Stomach (tissue), 9 donors: Measurements from ENCODE around the gene ETFA. TPM values are rescaled to one million over a fixed set of nuclear protein-coding genes. Genes with fewer than 3 reads are reported as not detected.
A peak's percentile ranks its signal among the peaks of the same experiment; 100 is the strongest.
"Not testable (repeated sequence)": the region's sequence is repeated elsewhere in the genome, so short reads cannot be mapped to it uniquely, and the experiment has no call there.

ENCODE experiments used
- DNase-seq, 2 donors: peaks; one replicate each; pipeline versions ENCODE4 v3.0.0 to v3.0.0-alpha.2; 2013 to 2019
- H3K27ac ChIP-seq, 5 donors: fragments of 200-600 bp in 4 of 5; sonication (generic) in 4 of 5; one replicate each; pipeline ENCODE4 v1.5.1; 2013 to 2019; ENCODE audit warnings: mild to moderate bottlenecking in 1 of 5, moderate library complexity in 1 of 5
- H3K27me3 ChIP-seq, 3 donors: fragments of 200-600 bp; sonication (generic); one replicate each; pipeline ENCODE4 v1.5.1; 2017 to 2019; ENCODE audit warnings: mixed run types in 1 of 3
- H3K36me3 ChIP-seq, 4 donors: fragments of 200-600 bp; sonication (generic); 1 replicate in 3 of 4; 2 replicates in 1 of 4; pipeline ENCODE4 v1.5.1; 2016 to 2019
- H3K4me1 ChIP-seq, 4 donors: fragments of 200-600 bp; sonication (generic); one replicate each; pipeline ENCODE4 v1.5.1; 2016 to 2019
- H3K4me3 ChIP-seq, 4 donors: fragments of 200-600 bp; sonication (generic) in 3 of 4; one replicate each; pipeline ENCODE4 v1.5.1; 2016 to 2019; ENCODE audit warnings: mild to moderate bottlenecking in 1 of 4
- H3K9me3 ChIP-seq, 4 donors: fragments of 200-600 bp; sonication (generic); one replicate each; pipeline ENCODE4 v1.5.1; 2016 to 2019
- EP300 ChIP-seq: sonication (generic); formaldehyde crosslinking; IDR thresholded peaks from one replicate; pipeline ENCODE4 v1.6.1; 2017; ENCODE audit warnings: antibody characterized with exemption
- POLR2A ChIP-seq, 4 donors: fragments of 450-650 bp; IDR thresholded peaks; one replicate each; pipeline ENCODE4 v1.6.1; 2016; ENCODE audit warnings: antibody characterized with exemption in 4 of 4, control low read depth in 2 of 4, mild to moderate bottlenecking in 1 of 4, moderate library complexity in 1 of 4
- POLR2AphosphoS5 ChIP-seq, 3 donors: sonication (generic); formaldehyde crosslinking; IDR thresholded peaks; one replicate each; pipeline ENCODE4 v1.6.1; 2016; ENCODE audit warnings: antibody characterized with exemption in 3 of 3
- WGBS, 5 donors: extraction: QIAGEN DNeasy Blood & Tissue Kit in 3 of 5; methylation state at CpG; one replicate each; pipeline versions ENCODE4 v1.1.5 to v1.1.7; 2013 to 2018; 5-methylcytosine and 5-hydroxymethylcytosine counted together
- intact Hi-C: fragments of 100-400 bp; cut with DNase I; formaldehyde crosslinking; loops from one replicate; pipeline ENCODE4 v1.15.1; 2023; ENCODE audit warnings: low total_unique reads
- polyA plus RNA-seq, 3 donors: library from polyadenylated mRNA; stranded (reverse); fragments of 200-250 nt; gene quantifications; one replicate each; pipeline ENCODE4 v1.2.3, GENCODE V29; 2013
- total RNA-seq, 5 donors: library from RNA; depleted of rRNA; stranded (reverse); fragments of >200 nt; gene quantifications; one replicate each; pipeline versions ENCODE4 v1.1.0 to v1.2.3, GENCODE V29; 2014 to 2016
- TF ChIP-seq, protein P1 (sequence below), 7 experiments: fragments of 450-650 bp in 4 of 7; fragments of 200-600 bp in 3 of 7; sonication (generic) in 3 of 7; IDR thresholded peaks; one replicate each; pipeline ENCODE4 v1.5.1; 2016 to 2019; ENCODE audit warnings: antibody characterized with exemption in 7 of 7, control low read depth in 2 of 7, mild to moderate bottlenecking in 1 of 7
- donor health status: healthy with polysubstance abuse.
- donor health status: Bipolar disorder and iron deficiency.
- donor health status: healthy.

Gene ETFA
- total and polyA plus RNA-seq, 8 donors: 68.2 to 304 (median 109) TPM

GRCh38 chr15:76296849-76297248 is 14.4 kb downstream of the ETFA start:
- TF ChIP-seq POLR2AphosphoS5 (IDR thresholded peaks at IDR 0.05) (no peak), POLR2A (IDR thresholded peaks at IDR 0.05) (no peak), EP300 (no peak)
- TF ChIP-seq, protein P1, sequence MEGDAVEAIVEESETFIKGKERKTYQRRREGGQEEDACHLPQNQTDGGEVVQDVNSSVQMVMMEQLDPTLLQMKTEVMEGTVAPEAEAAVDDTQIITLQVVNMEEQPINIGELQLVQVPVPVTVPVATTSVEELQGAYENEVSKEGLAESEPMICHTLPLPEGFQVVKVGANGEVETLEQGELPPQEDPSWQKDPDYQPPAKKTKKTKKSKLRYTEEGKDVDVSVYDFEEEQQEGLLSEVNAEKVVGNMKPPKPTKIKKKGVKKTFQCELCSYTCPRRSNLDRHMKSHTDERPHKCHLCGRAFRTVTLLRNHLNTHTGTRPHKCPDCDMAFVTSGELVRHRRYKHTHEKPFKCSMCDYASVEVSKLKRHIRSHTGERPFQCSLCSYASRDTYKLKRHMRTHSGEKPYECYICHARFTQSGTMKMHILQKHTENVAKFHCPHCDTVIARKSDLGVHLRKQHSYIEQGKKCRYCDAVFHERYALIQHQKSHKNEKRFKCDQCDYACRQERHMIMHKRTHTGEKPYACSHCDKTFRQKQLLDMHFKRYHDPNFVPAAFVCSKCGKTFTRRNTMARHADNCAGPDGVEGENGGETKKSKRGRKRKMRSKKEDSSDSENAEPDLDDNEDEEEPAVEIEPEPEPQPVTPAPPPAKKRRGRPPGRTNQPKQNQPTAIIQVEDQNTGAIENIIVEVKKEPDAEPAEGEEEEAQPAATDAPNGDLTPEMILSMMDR (IDR thresholded peaks at IDR 0.05): no peak
- 93 to 100% (median 96%) methylated on average over 1 of the region's 1 CpG for WGBS, 5 donors
- Histone ChIP-seq H3K27ac (no peak overlapping the region), H3K4me1 (peaks cover 0 to 44% (median 15%) of the 10 kb centered on the region in 4 donors), H3K4me3 (no peak overlapping the region), H3K9me3 (no peaks in the 10 kb centered on the region), H3K36me3 (peaks cover 0 to 5% (median under 1%) of the 10 kb centered on the region in 4 donors), H3K27me3 (no peaks in the 10 kb centered on the region)
- intact Hi-C loops: no loop called here
- DNase-seq: no peak

GRCh38 chr15:76294463-76294862 is 16.8 kb downstream of the ETFA start:
- intact Hi-C loops, H3K4me3 ChIP-seq, H3K27me3 ChIP-seq, DNase-seq, H3K9me3 ChIP-seq, H3K27ac ChIP-seq: not testable (repeated sequence)
- WGBS, 5 donors: 88 to 100% (median 95%) methylated on average over 1 of the region's 1 CpG
- Histone ChIP-seq H3K36me3 (peaks cover 0 to 18% (median 10%) of the 10 kb centered on the region in 4 donors), H3K4me1 (peaks cover 0 to 25% (median 6%) of the 10 kb centered on the region in 4 donors)

DNA sequence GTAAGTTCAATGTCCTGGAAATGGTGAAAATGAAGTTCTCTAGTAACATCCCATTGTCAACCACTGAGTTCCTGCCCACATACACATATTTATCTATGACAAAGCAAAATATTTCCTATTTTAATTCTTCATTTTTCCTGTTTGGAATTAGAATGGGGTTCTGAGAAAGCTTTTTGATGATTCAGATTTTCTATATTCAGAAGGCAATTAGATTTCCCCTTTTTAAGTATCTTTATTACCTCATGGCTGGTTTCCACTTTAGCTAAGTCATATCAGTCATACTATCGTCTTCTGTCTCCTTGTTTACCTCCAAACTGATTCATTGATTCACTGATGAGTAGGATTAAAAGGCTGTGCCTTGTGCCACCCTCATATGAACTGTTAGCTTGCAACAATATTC is 17.9 kb downstream of the ETFA start:
- Histone ChIP-seq H3K27me3 (no peaks in the 10 kb centered on the region), H3K27ac (no peak overlapping the region), H3K36me3 (peaks cover 0 to 25% (median 14%) of the 10 kb centered on the region in 4 donors), H3K4me3 (no peak overlapping the region), H3K4me1 (peaks cover 0 to 14% (median 5%) of the 10 kb centered on the region in 4 donors), H3K9me3 (no peaks in the 10 kb centered on the region)
- no peak for TF ChIP-seq EP300
- no peak for DNase-seq
- intact Hi-C loops: no loop called here
- WGBS, 5 donors: 24 to 38% (median 32%) methylated on average over 1 of the region's 1 CpG

DNA sequence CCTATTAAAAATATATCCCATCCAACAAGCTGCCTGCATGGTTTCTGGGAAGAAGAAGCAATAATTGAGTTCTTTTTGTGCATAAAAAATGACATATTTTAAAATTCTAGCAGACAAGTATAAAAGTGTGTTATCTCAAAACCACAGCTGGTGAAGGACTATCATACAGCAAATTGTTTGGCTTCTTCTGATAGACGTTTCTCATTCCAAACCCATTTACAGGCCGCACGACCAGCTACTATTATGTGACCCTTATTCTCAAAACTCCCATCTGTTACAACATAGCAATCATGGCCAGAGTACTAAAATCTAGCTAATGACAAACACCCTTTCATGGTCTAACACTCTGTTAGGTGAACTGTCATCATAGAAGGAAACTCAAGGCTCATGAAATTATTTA is 21.7 kb downstream of the ETFA start:
- Histone ChIP-seq H3K9me3 (no peaks in the 10 kb centered on the region), H3K4me1 (peaks cover 0 to 9% (median 2%) of the 10 kb centered on the region in 4 donors), H3K27ac (no peak overlapping the region), H3K27me3 (no peaks in the 10 kb centered on the region), H3K4me3 (no peak overlapping the region), H3K36me3 (peaks cover 3 to 61% (median 46%) of the 10 kb centered on the region in 4 donors)
- TF ChIP-seq, protein P1 (IDR thresholded peaks at IDR 0.05): no peak
- TF ChIP-seq POLR2A (IDR thresholded peaks at IDR 0.05) (no peak), EP300 (no peak), POLR2AphosphoS5 (IDR thresholded peaks at IDR 0.05) (no peak)
- 55 to 62% (median 58%) methylated on average over 3 of the region's 3 CpGs for WGBS, 5 donors
- DNase-seq: no peak
- intact Hi-C loops: no loop called here

DNA sequence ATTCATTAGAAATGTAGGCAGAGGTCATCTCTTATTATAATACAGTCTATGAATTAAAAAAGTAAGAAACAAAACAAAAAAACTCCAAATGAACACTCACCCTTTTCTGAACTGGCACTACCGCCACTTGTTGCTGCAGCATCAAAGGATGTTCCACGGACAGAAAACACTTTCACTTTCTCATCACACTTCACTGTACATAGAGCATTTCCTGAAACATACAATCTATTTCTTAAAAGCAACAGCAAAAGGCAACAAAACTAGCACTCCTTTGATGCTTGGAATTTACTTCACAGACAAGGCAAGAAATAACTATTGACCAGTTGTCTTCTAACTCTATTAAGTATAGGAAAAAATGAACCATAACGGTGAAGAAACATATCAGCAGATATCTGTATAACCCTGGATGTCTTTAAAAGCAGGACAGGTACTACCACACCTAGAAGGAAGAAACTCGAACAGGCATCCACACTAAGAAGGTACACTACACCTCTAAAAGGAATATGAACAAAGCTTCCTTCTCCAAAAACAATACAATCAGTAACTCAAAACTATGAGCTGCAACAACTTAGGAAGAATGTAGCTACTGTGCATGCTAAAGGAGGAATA is 24.9 kb downstream of the ETFA start:
- peak in 1 of 2 donors; percentile 43 for DNase-seq
- intact Hi-C loops: no loop called here
- TF ChIP-seq, protein P1 (IDR thresholded peaks at IDR 0.05): no peak
- TF ChIP-seq POLR2AphosphoS5 (IDR thresholded peaks at IDR 0.05) (no peak), POLR2A (IDR thresholded peaks at IDR 0.05) (no peak), EP300 (no peak)
- no peaks in the 10 kb centered on the region for H3K4me1 ChIP-seq
- no peaks in the 10 kb centered on the region for H3K9me3 ChIP-seq
- peaks cover 17 to 85% (median 75%) of the 10 kb centered on the region in 4 donors for H3K36me3 ChIP-seq
- no peaks in the 10 kb centered on the region for H3K27me3 ChIP-seq
- H3K4me3 ChIP-seq: no peak overlapping the region
- no peak overlapping the region for H3K27ac ChIP-seq
- 49 to 69% (median 62%) methylated on average over 4 of the region's 4 CpGs for WGBS, 5 donors
